Caco-2 (cell line): ENCODE results near the gene SFMBT1. TPM values are rescaled to one million over a fixed set of nuclear protein-coding genes. Genes with fewer than 3 reads are reported as not detected.
A peak's percentile ranks its signal among the peaks of the same experiment; 100 is the strongest.

Source experiments
- BruUV-seq: library from RNA; stranded (reverse); fragments of 400-500 nt; replicated peaks from 2 replicates; lab custom pipeline; 2021; lab: Mats Ljungman, UMichigan
- CTCF ChIA-PET: fragments of 300-600 bp; sonication (Branson Sonifier 250); formaldehyde crosslinking; loops from one replicate; lab custom pipeline; 2022; ENCODE audit warnings: antibody characterized with exemption; lab: Charles Lee
- POLR2A ChIA-PET: fragments of 300-600 bp; sonication (Branson Sonifier 250); formaldehyde crosslinking; loops from one replicate; lab custom pipeline; 2022; ENCODE audit warnings: antibody characterized with exemption; lab: Charles Lee
- DNase-seq, 2 experiments: peaks; one replicate each; pipeline versions ENCODE4 v3.0.0 to v3.0.0-alpha.2; 2020 to 2022
- H3K27me3 ChIP-seq: replicated peaks from 2 replicates; pipeline ENCODE4 v1.6.0; 2011; ENCODE audit warnings: low read length; ENCODE audit not compliant: control insufficient read depth, insufficient read depth
- H3K36me3 ChIP-seq: 2 replicates; pipeline ENCODE4 v1.5.1; 2011; ENCODE audit warnings: low read length; ENCODE audit not compliant: control insufficient read depth, insufficient read depth
- H3K4me1 ChIP-seq: fragments of 250-450 bp; sonication (Bioruptor Pico); 2 replicates; pipeline ENCODE4 v1.5.1; 2020; ENCODE audit warnings: mild to moderate bottlenecking
- H3K4me3 ChIP-seq: 2 replicates; pipeline ENCODE4 v1.5.1; 2011; ENCODE audit warnings: low read depth, mild to moderate bottlenecking, control low read depth, low read length
- H3K9me3 ChIP-seq: fragments of 250-450 bp; sonication (Bioruptor Pico); 2 replicates; pipeline ENCODE4 v1.5.1; 2020; ENCODE audit warnings: mild to moderate bottlenecking, moderate library complexity
- H3K27ac Mint-ChIP-seq: one replicate; pipeline ENCODE4 v1.8.0; 2022; ENCODE audit warnings: mixed read lengths; ENCODE audit not compliant: unreplicated experiment
- H3K27me3 Mint-ChIP-seq: one replicate; pipeline ENCODE4 v1.8.0; 2022; ENCODE audit warnings: mixed read lengths; ENCODE audit not compliant: insufficient read depth, unreplicated experiment
- H3K36me3 Mint-ChIP-seq: one replicate; pipeline ENCODE4 v1.8.0; 2022; ENCODE audit warnings: mild to moderate bottlenecking, mixed read lengths; ENCODE audit not compliant: insufficient read depth, unreplicated experiment
- H3K4me1 Mint-ChIP-seq: one replicate; pipeline ENCODE4 v1.8.0; 2022; ENCODE audit warnings: low read depth, mixed read lengths; ENCODE audit not compliant: unreplicated experiment
- H3K4me3 Mint-ChIP-seq: one replicate; pipeline ENCODE4 v1.8.0; 2022; ENCODE audit warnings: mild to moderate bottlenecking, moderate library complexity, mixed read lengths; ENCODE audit not compliant: unreplicated experiment
- H3K9me3 Mint-ChIP-seq: one replicate; pipeline ENCODE4 v1.8.0; 2022; ENCODE audit warnings: mixed read lengths; ENCODE audit not compliant: unreplicated experiment
- CTCF ChIP-seq, 2 experiments: fragments of 200-600 bp in 1 of 2; IDR thresholded peaks; 1 replicate in 1 of 2; 2 replicates in 1 of 2; pipeline versions ENCODE4 v1.5.1 to v1.8.0; 2011 to 2022; ENCODE audit warnings: antibody characterized with exemption in 1 of 2, control low read depth in 1 of 2, inconsistent platforms in 1 of 2, low read depth in 1 of 2, low read length in 1 of 2, mild to moderate bottlenecking in 1 of 2, moderate library complexity in 1 of 2; ENCODE audit not compliant: insufficient read depth in 1 of 2, severe bottlenecking in 1 of 2, unreplicated experiment in 1 of 2
- intact Hi-C: fragments of 100-400 bp; cut with micrococcal nuclease; formaldehyde crosslinking; loops from one replicate; pipeline ENCODE4 v1.10.0; 2022; ENCODE audit not compliant: unreplicated experiment
- total RNA-seq: library from RNA; stranded (reverse); gene quantifications from 2 replicates; pipeline ENCODE4 v1.2.3, GENCODE V29; 2022

The SFMBT1 gene
- total RNA-seq, 1 experiment from 2014 or later: 45.3 TPM

- Mint-ChIP-seq H3K4me3 (peak overlapping the region; percentile 46), H3K4me1 (peaks cover 15% of the 10 kb centered on the region), H3K27me3 (no peaks in the 10 kb centered on the region), H3K36me3 (peaks cover 11% of the 10 kb centered on the region), H3K27ac (peak overlapping the region; percentile 39), H3K9me3 (no peaks in the 10 kb centered on the region)
- Histone ChIP-seq H3K4me3 (no peak overlapping the region), H3K36me3 (no peaks in the 10 kb centered on the region), H3K27me3 (no peaks in the 10 kb centered on the region), H3K9me3 (no peaks in the 10 kb centered on the region), H3K4me1 (0 out of 2 replicates have a peak, but pooled peaks cover 7% of the 10 kb centered on the region)
- DNase-seq: no peak
- intact Hi-C loops: no loop called here
- no peak for TF ChIP-seq CTCF (IDR thresholded peaks at IDR 0.05; ENCODE audit: insufficient read depth in 1 of 2, low read depth in 1 of 2, low read length in 1 of 2, severe bottlenecking in 1 of 2, unreplicated experiment in 1 of 2)
- CTCF ChIA-PET: no interaction called here
- POLR2A ChIA-PET: no interaction called here
- BruUV-seq: no TSS peak
These were observed 150.5 kb downstream of the SFMBT1 start for GRCh38 chr3:52895418-52895817.

GRCh38 chr3:52894756-52895155 is 151.1 kb downstream of the SFMBT1 start:
- H3K9me3 ChIP-seq: no peaks in the 10 kb centered on the region
- CTCF ChIA-PET: no interaction called here
- H3K36me3 Mint-ChIP-seq: peaks cover 11% of the 10 kb centered on the region
- H3K4me3 ChIP-seq: no peak overlapping the region
- no TSS peak for BruUV-seq
- H3K27ac Mint-ChIP-seq: no peak overlapping the region
- H3K4me3 Mint-ChIP-seq: no peak overlapping the region
- peaks cover 15% of the 10 kb centered on the region for H3K4me1 Mint-ChIP-seq
- H3K27me3 Mint-ChIP-seq: no peaks in the 10 kb centered on the region
- H3K27me3 ChIP-seq: no peaks in the 10 kb centered on the region
- POLR2A ChIA-PET: no interaction called here
- no peaks in the 10 kb centered on the region for H3K9me3 Mint-ChIP-seq
- H3K36me3 ChIP-seq: no peaks in the 10 kb centered on the region
- 0 out of 2 replicates have a peak, but pooled peaks cover 7% of the 10 kb centered on the region for H3K4me1 ChIP-seq
- TF ChIP-seq CTCF (IDR thresholded peaks at IDR 0.05; ENCODE audit: insufficient read depth in 1 of 2, low read depth in 1 of 2, low read length in 1 of 2, severe bottlenecking in 1 of 2, unreplicated experiment in 1 of 2): no peak
- DNase-seq: no peak
- intact Hi-C loops: loop anchor here (5.0 kb wide), 1 partner anchor 42 kb away; no protein-coding TSS in a partner anchor

GRCh38 chr3:52893723-52894122 is 152.2 kb downstream of the SFMBT1 start:
- no peaks in the 10 kb centered on the region for H3K27me3 ChIP-seq
- no peak for TF ChIP-seq CTCF (IDR thresholded peaks at IDR 0.05; ENCODE audit: insufficient read depth in 1 of 2, low read depth in 1 of 2, low read length in 1 of 2, severe bottlenecking in 1 of 2, unreplicated experiment in 1 of 2)
- ChIA-PET POLR2A (no interaction called here), CTCF (interaction anchor here (1.0 kb wide), 1 partner anchor 14 kb away, joined by 4 read pairs; no protein-coding TSS in a partner anchor)
- Mint-ChIP-seq H3K4me3 (no peak overlapping the region), H3K36me3 (peaks cover 7% of the 10 kb centered on the region), H3K9me3 (no peaks in the 10 kb centered on the region), H3K4me1 (peaks cover 15% of the 10 kb centered on the region), H3K27me3 (no peaks in the 10 kb centered on the region), H3K27ac (no peak overlapping the region)
- 0 out of 2 replicates have a peak, but pooled peaks cover 7% of the 10 kb centered on the region for H3K4me1 ChIP-seq
- BruUV-seq: no TSS peak
- H3K4me3 ChIP-seq: no peak overlapping the region
- DNase-seq: peak in 1 of 2 experiments; percentile 17
- H3K36me3 ChIP-seq: no peaks in the 10 kb centered on the region
- intact Hi-C loops: loop anchor here (5.0 kb wide), 1 partner anchor 41 kb away; no protein-coding TSS in a partner anchor
- no peaks in the 10 kb centered on the region for H3K9me3 ChIP-seq
